GM21576 (cell line): Measurements from ENCODE around the gene TRABD2B.

Source experiments
- ATAC-seq: cut with Tn5 transposase; IDR thresholded peaks from one replicate; pipeline ENCODE4 v1.9.1; 2021; ENCODE audit warnings: mild to moderate bottlenecking, moderate library complexity; ENCODE audit not compliant: unreplicated experiment

Gene TRABD2B

GRCh38 chr1:47711848-47712492 lies 285.2 kb downstream of the TRABD2B start:
- ATAC-seq, result no peak

DNA sequence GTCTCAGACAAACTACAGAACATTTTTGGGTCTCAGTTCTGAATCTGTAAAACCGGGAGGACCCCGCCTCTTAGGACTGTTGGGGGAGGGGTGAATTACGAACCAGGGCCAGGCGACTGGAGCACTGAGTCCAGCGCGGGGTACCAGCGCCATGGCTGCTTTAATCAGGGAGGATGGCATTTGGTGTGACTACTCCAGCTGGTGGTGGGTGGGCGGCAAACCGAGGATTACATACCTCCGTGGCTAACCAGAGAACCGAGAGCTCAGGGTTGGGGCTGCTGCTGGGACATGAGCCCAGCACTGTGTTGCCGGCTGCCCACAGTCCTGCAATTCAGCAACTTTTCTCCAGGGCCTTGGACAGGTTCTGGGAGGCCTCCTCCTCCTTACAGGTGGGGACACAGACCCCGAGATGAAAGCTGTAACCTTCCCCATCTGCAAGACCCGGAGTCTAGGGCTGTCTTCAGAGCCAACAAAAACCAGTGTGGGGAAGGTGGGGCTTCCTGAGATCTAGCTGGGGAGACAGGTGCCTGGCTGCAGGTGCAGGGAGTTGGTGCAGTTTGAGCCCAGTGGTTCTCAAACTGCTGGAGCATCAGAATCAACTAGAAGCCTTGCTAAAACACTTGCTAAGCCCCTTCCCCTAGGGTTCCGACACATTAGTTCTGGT lies 285.9 kb downstream of the TRABD2B start:
- ATAC-seq, result no peak
